ENCODE results near the gene AKAP13. TPM values are rescaled to one million over a fixed set of nuclear protein-coding genes. Genes with fewer than 3 reads are reported as not detected.
"Not testable (repeated sequence)": the region's sequence is repeated elsewhere in the genome, so short reads cannot be mapped to it uniquely, and the experiment has no call there.

Gene AKAP13
- total RNA-seq, 1 donor from 2014 or later, result 152 TPM

GRCh38 chr15:85624291-85624801, 243.9 kb downstream of the AKAP13 start:
- DNase-seq (ENCODE audit: low read depth), result no peak

DNA sequence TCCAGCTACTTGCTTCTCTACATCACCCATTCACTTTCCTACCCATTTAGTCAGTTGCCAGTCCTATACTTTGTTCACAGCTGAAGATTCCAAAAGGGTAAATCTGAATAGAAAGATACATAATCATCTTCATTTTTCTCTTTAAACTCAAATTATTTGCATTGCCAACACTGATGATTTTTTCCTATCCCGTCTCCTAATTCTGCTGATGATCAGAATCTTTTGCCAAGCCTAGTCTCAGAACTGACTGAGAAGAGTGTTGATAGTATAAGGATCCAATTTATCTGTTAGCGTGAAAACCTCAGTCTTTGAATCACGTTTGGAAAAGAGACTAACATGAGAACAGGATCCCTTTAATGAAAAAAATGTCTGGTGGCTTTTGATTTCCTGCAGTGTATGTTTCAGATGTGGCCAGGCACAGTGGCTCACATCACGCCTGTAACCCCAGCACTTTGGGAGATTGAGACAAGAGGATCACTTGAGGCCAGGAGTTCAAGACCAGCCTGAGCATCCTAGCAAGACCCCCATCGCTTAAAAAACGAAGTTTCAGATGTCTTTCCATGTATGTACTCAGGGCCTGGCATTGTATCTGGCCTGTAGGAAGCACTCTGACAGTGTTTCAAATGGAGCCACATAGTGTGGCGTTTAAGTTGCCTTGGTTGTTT, 244.9 kb downstream of the AKAP13 start:
- DNase-seq (ENCODE audit: low read depth), result no peak

- DNase-seq (ENCODE audit: low read depth), result no peak
Observed at GRCh38 chr15:85625856-85626255, 245.5 kb downstream of the AKAP13 start.

DNA sequence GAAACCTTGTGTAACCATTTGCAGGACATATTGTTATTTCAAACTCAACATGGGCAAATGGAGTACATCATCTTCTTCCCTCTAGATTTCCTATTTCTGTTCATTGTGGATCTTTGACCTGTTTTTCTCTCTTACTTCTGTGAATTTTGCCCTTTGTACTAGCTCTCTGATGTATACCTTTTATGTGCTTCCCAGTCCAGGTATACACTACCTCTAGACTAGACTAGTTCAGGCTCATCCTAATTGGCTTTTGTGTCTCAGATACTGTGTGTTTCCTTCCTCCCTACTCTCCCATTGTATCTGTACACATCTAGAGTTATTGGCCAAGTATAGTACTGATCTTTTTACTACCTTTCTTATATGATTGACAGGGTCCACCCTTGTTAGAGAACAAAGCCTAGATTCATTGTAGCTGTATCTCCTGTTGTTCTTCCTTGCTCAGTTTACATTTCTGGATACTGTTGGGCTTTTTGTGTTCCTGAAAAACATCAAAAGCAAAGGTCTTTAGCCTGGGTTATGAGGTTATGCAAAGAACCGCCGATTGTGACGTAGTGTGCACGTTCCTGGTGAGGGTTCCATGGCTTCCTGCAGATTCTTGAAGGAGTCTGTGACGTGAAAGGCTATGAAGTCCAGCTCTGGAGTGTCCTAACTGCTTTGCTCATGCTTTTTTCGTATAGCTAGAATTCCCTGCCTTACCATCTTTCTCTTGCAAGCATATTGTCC, 247.0 kb downstream of the AKAP13 start:
- DNase-seq (ENCODE audit: low read depth), result no peak

- no peak for DNase-seq (ENCODE audit: low read depth)
Observed at GRCh38 chr15:85630311-85630710, 249.9 kb downstream of the AKAP13 start.

DNA sequence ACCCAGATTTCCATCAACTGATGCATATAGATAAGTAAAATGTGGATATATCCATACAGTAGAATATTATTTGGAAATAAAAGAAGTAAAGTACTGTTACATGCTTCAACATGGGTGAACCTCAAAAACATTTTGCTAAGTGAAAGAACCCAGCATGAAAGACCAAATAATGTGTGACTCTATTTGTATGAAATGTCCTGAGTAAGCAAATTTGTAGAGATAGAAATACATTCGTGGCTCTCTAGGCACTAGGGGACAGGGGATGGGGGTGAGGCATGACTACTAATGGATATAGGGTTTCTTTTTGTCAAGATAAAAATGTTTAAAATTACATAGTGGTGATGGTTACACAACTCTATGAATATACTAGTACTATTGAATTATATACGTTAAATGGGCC, 250.6 kb downstream of the AKAP13 start:
- no peak for DNase-seq (ENCODE audit: low read depth)

- no peak for DNase-seq (ENCODE audit: low read depth)
Observed at GRCh38 chr15:85632014-85632413, 251.6 kb downstream of the AKAP13 start.

GRCh38 chr15:85633859-85634258, 253.5 kb downstream of the AKAP13 start:
- no peak for DNase-seq (ENCODE audit: low read depth)

- DNase-seq (ENCODE audit: low read depth), result no peak
Observed at GRCh38 chr15:85636351-85636750, 255.9 kb downstream of the AKAP13 start.

DNA sequence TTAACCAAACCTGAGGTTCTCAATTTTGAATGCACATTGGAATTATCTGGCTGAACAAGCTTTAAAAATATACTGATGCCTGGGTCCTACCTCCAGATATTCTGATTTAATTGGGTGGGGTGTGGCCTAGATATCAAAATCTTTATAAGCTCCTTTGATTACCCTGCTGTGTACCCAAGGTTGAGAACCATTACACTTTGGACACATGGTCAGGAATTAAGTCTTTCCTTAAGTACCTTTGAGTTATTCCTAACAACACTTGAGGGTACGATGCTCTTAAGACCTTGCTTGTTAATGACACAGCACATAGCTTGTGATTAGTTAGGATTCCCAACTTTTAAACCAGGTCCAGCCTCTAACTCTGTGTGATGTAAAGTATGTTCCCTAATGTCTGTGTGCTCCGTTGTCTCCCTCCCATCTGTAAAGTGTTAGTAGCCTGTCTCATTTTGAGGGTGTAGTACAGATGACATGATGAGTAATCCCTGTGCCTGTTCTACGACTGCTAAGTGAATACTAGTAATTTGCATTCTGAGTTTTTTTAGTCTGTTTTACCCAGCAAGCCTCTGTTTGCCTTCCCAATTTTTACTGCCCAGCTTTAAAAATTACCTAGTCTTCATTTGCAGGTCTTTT, 259.5 kb downstream of the AKAP13 start:
- DNase-seq (ENCODE audit: low read depth), result peak; percentile 61

DNA sequence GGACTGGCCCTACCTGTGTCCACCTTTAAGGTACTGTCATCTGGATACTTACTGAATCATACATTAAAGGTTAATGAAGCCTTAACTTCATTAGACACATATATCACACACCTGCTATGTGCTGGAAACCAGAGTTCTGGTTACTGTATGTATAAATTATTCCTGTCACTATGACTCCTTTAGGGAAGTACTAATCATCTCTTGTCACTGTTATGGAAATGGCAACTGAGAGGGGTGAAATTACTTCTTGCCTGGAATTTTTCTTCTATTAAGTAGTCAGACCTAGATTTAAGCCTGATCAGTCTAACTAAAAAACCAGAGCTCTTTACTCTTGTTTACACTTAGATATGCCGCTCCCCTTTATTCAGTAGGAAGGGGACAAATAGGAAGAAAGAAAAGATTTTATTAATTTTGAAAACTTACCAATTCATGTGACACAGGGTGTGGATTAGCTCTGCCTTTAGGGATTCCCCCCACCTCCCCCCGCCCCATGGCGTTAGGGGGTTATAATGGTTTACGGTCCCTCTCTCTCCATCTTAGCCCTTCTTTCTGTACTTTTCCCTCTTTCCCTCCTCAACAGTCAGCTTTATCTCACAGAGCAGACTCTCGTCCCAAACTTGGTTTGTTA, 261.8 kb downstream of the AKAP13 start:
- no peak for DNase-seq (ENCODE audit: low read depth)

- no peak for DNase-seq (ENCODE audit: low read depth)
Observed at GRCh38 chr15:85642693-85643066, 262.3 kb downstream of the AKAP13 start.

DNA sequence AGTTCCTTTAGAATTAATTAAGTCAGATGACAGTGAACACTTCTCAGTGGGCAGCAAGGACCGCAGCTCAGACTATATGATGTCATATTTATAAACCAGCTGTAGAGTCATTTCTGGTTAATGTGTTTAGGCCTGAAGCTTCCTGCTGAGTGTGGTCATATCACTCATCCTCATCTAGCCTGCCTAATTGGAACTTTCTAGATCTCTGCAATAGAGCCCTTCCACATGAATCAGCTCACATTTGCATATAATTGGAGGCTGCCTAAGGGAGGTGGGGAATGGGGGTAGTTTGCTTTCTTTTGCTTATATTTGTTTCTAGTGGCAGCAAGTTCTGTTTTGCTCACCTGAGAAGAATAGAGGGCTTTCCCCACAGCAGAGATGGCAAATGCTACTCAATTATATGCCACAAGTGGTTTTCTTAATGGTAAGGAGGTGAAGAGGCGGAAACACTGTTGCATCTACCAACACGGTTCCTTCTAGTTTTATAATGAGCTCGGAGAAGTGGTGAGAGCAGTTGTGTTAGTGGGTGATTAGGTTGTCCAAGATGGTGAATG, 266.2 kb downstream of the AKAP13 start:
- peak; percentile 84 for DNase-seq (ENCODE audit: low read depth)

DNA sequence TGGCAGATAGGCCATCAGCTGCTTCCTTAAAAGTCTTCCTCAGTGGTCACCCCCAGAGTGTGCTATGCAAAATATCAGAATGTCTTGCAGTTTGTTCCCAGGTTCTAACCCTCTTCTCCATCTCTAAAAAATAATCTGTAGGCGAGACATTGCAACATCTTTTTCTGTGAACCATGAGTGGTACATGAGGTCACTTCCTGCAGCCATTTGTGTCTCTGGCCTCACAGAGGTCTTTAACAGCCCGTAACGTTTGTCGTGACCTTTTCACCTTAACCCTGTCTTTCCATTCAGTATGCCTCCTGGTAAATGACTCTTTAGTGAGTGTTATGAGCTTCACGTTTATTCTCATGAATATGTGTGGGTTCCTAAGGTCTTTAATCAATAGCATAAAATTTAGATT, 269.0 kb downstream of the AKAP13 start:
- DNase-seq (ENCODE audit: low read depth), result peak; percentile 85

- DNase-seq (ENCODE audit: low read depth), result no peak
Observed at GRCh38 chr15:85651548-85651947, 271.1 kb downstream of the AKAP13 start.

DNA sequence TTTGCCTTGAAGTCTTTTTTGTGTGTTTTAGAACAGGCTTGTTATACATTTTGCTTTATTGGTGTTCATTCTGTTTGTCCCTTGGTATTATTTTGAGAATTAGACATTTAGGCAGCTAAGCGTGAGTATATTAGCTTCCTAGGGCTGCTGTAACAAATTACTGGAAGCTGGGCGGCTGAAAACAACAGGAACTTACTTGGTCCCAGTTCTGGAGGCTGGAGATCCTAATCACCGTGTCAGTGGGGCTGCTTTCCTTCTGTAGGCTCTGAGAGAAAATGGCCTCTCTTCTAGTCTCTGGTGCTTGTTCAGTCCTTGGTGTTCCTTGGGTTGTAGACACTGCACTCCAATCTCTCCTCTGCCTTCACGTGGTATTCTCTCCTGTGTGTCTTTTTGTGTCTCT, 272.1 kb downstream of the AKAP13 start:
- no peak for DNase-seq (ENCODE audit: low read depth)

DNA sequence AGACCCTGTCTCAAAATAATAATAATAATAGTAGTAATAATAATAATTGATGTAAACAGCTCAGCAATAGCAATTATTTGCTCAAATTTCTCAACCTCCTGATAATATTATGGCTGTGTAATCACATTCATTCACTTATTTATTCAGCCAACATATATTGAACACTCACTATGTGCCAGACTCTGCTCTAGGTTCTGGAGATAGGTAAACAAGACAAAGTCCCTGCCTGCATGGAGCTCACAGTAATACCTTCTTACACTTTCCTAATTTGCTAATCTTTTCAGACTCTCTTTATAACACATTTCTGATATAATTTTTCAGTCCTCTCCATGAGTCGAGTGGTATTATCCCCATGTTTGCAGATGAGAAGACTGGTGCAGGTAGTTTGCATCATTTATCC, 276.7 kb downstream of the AKAP13 start:
- no peak for DNase-seq (ENCODE audit: low read depth)

DNA sequence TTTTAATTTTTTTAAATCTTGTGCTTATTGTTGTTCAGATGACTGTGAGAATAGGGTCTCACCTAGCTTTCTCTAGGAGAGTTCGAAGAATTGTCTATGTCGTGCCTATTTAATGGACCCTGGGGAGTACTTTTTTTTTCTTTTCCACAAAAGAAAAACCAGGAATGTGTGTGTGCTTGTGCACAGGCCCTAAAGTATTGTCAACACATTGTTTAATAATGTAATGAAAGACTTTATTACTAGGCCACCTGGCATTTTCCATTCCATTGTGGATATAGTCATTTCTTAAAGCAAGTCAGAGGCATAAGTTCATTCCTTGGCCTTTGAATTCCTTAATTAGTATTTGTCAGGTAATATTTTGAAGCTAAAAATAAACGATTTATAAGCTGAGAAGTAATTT, 278.4 kb downstream of the AKAP13 start:
- no peak for DNase-seq (ENCODE audit: low read depth)

DNA sequence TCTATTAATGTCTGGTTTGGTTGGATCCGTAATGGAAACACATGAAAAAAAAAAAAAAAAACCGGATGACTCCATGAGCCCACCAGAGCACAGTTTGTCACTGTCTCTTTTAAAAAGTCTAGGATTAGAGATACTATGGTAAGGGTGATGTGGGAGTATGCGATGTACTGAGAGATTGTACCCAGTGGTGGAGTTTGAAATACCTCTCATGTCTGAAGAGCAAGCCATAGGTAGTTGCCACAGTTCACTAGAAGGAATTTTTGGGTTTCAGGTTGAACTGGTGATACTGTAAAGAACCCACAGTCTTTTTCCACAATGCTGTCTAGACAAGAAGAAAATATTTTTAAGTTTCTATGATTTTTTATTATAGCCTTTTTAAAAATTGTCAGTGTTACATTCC, 281.5 kb downstream of the AKAP13 start:
- no peak for DNase-seq (ENCODE audit: low read depth)

- not testable (repeated sequence) for DNase-seq (ENCODE audit: low read depth)
Observed at GRCh38 chr15:85665677-85666076, 285.3 kb downstream of the AKAP13 start.

DNA sequence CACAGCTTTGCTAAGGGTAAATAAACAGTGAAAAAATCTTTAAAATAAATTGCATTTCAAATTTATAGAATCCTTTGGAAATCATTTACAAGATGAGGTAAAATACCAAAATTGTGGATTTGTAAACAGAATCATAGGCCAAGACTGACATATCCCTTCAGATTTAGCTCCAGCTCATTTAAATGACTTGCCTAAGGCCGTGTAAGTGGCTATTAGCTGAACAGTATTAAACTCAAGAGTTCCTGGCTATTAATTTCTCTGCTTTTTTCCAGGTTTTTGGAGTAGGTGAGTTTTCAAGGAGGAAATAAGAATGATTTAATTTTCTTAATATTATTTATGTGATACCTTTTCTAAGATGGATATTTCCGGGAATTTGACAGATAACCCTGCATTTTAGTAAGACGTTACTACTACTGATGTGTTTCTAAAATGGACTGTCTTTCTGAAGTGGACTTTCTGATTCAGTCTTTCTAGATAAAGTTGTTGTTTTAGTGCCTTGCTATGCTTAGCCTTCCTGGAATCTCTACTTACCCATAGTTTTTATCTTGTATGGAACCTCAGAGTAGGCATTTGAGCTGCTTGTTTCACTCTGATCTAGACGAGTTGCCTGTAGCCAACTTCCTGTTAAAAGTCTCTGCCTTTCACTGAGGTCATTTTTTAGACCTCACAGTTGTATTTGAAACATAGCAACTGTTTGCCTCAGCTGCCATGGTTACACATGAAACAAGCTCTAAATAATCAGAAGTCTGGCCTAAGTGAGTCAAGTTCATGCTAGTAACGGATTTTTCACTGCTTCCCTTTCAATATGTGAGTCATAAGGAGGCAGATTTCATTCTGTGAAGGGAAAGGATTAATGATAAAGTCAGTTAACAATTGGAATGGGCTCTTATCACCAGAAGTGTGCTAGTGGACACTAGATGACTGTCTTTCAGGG, 287.4 kb downstream of the AKAP13 start:
- DNase-seq (ENCODE audit: low read depth), result peak; percentile 100
